ENCODE results near the gene NANOG.
"Not testable (repeated sequence)": the region's sequence is repeated elsewhere in the genome, so short reads cannot be mapped to it uniquely, and the experiment has no call there.

The NANOG gene

DNA sequence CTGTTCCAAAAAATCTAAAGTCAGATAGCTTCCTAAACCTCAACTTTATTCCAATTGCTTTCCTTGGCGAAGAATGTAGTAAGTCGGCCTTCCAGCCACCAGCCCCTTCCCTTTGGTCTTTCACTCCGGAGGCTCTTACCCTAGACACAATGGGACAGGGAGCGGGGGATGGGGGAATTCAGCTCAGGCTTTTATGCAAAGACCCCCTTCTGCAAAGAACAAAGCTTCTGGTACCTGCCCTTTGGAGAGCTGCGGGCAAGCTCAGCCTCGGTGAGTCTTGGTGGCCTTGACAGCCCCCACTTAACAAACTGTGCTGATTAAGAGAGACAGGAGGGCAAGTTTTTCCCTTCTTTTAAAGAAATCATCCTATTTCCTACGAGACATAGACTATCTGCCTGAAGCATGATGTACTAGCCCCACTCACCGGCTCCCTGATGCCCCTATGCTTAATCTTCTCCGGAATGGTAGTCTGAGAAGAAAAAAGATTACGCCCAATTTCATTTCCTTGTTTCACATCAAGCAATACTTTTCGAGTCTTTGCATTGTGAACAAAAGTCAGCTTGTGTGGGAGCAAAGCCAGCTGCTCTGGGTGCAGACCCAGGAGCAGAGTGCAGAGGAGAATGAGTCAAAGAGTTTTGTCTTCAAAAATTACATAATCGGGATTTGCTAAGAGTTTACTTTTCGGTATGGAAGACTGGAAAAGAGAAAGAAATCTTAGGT lies 1.5 kb upstream of the NANOG start:
- DNase-seq (ENCODE audit: low read depth), result peak; percentile 20
- TF ChIP-seq, protein P1, sequence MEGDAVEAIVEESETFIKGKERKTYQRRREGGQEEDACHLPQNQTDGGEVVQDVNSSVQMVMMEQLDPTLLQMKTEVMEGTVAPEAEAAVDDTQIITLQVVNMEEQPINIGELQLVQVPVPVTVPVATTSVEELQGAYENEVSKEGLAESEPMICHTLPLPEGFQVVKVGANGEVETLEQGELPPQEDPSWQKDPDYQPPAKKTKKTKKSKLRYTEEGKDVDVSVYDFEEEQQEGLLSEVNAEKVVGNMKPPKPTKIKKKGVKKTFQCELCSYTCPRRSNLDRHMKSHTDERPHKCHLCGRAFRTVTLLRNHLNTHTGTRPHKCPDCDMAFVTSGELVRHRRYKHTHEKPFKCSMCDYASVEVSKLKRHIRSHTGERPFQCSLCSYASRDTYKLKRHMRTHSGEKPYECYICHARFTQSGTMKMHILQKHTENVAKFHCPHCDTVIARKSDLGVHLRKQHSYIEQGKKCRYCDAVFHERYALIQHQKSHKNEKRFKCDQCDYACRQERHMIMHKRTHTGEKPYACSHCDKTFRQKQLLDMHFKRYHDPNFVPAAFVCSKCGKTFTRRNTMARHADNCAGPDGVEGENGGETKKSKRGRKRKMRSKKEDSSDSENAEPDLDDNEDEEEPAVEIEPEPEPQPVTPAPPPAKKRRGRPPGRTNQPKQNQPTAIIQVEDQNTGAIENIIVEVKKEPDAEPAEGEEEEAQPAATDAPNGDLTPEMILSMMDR (conservative IDR thresholded peaks at IDR 0.05; ENCODE audit: low read depth, low read length), result no peak
- H3K4me3 ChIP-seq (ENCODE audit: low read depth, low read length), result no peak overlapping the region

DNA sequence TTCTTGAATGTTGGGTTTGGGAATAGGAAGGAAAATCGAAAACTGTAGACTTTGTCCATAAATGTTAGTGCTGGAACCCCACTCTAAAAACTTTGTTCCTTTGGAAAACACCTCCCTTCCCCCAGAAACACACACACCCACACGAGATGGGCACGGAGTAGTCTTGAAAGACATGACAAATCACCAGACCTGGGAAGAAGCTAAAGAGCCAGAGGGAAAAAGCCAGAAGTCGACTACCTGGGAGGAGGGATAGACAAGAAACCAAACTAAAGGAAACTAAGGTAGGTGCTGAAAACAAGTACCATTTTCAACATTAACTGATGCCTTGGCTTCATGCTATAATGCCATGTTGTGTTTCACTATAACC lies 925 bp upstream of the NANOG start:
- no peak for DNase-seq (ENCODE audit: low read depth)
- no peak overlapping the region for H3K4me3 ChIP-seq (ENCODE audit: low read depth, low read length)
- TF ChIP-seq, protein P1 (conservative IDR thresholded peaks at IDR 0.05; ENCODE audit: low read depth, low read length), result no peak

DNA sequence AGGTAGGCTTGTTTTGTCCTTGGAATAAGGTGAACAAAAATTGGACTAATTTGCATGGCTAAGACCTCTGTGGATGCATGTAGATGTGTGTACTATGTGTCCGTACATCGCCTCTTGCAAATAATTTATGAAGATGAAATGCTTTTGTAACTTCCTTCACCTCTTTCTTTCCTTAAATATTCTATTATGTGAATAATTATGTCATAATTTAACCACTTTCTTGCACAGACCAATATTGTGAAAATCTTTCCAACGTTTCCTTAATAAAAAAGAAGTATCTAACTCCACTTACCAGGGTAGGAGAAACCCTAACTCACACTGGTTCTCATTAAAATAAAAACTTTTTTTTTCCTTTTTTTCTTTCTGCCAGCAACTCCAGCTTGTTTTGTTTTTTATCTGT lies 4.0 kb downstream of the NANOG start:
- H3K4me3 ChIP-seq (ENCODE audit: low read depth, low read length), result no peak overlapping the region
- TF ChIP-seq, protein P1 (conservative IDR thresholded peaks at IDR 0.05; ENCODE audit: low read depth, low read length), result no peak
- no peak for DNase-seq (ENCODE audit: low read depth)

DNA sequence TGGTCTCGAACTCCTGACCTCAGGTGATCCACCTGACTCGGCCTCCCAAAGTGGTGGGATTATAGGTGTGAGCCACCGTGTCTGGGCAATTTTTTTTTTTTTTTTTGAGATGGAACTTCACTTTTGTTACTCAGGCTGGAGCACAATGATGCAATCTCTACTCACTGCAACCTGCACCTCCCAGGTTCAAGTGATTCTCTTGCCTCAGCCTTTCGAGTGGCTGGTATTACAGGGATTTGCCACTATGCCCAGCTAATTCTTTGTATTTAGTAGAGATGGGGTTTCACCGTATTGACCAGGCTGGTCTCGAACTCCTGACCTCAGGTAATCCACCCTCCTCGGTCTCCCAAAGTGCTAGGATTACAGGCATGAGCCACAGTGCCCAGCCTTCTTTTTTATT lies 8.1 kb downstream of the NANOG start:
- not testable (repeated sequence) for DNase-seq (ENCODE audit: low read depth); H3K4me3 ChIP-seq (ENCODE audit: low read depth, low read length)

DNA sequence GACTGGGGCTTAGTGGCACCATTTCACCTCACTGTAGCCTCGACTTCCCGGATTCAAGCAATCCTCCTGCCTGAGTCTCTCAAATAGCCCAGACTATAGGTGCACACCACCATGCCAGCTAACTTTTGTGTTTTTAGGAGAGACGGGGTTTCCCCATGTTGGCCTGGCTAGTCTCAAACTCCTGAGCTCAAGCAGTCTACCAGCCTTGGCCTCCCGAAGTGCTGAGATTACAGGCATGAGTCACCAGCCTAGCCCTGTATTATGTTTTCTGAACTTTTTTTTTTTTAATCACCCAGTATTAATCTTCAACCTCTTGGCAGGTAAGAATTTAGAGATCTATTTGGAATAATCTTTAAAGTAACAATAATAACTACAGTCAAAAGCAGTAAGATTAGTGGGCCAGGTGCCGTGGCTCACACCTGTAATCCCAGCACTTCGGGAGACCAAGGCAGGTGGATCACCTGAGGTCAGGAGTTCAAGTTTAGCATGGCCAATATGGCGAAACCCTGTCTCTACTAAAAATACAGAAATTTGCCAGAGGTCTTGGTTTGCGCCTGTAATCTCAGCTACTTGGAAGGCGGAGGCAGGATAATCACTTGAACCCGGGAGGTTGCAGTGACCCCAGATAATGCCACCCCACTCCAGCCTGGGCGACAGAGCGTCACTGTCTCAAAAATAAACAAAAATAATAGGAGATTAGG lies 8.6 kb downstream of the NANOG start:
- H3K4me3 ChIP-seq (ENCODE audit: low read depth, low read length), result no peak overlapping the region
- TF ChIP-seq, protein P1 (conservative IDR thresholded peaks at IDR 0.05; ENCODE audit: low read depth, low read length), result no peak
- peak; percentile 27 for DNase-seq (ENCODE audit: low read depth)

DNA sequence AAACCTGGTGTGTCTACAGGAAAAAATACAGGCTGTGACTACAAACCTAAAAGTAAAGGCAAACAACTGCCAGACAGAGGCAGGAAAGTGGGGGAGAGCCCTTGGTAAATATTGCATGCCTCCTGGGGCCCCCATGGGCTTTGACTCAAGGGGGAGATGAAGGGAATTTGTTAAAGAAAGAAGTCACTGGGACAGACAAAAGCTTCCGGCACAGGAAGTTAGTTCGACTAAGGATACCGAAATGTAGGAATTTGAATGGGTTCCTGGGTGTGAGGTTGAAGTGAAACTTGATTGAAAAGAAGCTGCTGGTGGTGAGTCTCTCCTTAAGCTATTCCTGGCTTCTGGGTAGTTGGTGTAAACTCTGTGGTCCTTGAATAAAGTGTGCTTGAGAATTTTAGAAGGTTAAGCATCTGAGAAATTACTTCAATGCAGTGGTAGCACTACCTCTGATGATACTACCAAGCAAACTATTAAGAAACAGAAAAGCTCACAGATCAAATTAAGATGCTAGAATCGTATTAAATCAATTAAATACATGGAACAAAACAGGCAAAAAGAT lies 9.6 kb downstream of the NANOG start:
- not testable (repeated sequence) for H3K4me3 ChIP-seq (ENCODE audit: low read depth, low read length); DNase-seq (ENCODE audit: low read depth)

DNA sequence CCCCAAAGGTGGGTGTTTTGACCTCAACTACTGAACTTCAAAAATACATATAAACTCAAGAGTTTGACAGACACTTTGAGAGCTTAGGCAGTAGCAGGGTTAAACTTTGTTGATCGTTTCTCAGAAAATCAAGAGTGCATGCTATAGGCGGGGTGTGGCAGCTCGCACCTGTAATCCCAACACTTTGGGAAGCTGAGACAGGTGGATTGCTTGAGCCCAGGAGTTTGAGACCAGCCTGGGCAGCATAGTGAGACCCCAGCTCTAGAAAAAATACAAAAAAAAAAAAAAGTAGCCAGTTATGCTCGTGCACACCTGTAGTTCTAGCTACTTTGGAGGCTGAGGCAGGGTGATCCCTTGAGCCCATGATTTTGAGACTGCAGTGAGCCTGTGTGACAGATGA lies 12.3 kb downstream of the NANOG start:
- TF ChIP-seq, protein P1 (conservative IDR thresholded peaks at IDR 0.05; ENCODE audit: low read depth, low read length), result no peak
- H3K4me3 ChIP-seq (ENCODE audit: low read depth, low read length), result no peak overlapping the region

DNA sequence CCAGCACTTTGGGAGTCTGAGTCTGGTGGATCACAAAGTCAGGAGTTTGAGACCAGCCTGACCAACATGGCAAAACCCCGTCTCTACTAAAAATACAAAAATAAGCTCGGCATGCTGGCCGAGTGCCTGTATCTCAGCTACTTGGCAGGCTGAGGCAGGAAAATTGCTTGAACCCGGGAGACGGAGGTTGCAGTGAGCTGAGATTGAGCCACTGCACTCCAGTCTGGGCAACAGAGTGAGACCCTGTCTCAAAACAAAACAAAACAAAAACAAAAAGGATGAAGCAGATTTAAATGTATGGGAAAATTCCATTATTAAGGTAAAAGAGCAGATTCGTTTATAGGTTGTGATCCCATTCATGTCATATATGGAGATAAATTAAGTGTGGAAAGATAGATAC lies 17.1 kb downstream of the NANOG start:
- not testable (repeated sequence) for DNase-seq (ENCODE audit: low read depth); H3K4me3 ChIP-seq (ENCODE audit: low read depth, low read length)

More for the DNA sequence above, 12.3 kb downstream of the NANOG start:
- no peak for DNase-seq (ENCODE audit: low read depth)
